Gastroesophageal sphincter (tissue), 3 donors: Measurements from ENCODE around the gene ZSWIM4.

Experiments used
- EP300 ChIP-seq: sonication (generic); formaldehyde crosslinking; IDR thresholded peaks from one replicate; pipeline ENCODE4 v1.6.1; 2017; ENCODE audit warnings: antibody characterized with exemption, mild to moderate bottlenecking
- POLR2AphosphoS5 ChIP-seq: sonication (generic); formaldehyde crosslinking; IDR thresholded peaks from one replicate; pipeline ENCODE4 v1.6.1; 2017; ENCODE audit warnings: antibody characterized with exemption
- TF ChIP-seq, protein P1 (sequence below), 4 experiments: fragments of 200-600 bp in 2 of 4; fragments of 450-650 bp in 2 of 4; sonication (generic) in 1 of 4; IDR thresholded peaks; one replicate each; pipeline ENCODE4 v1.5.1; 2017 to 2019; ENCODE audit warnings: antibody characterized with exemption in 4 of 4, mild to moderate bottlenecking in 2 of 4, moderate library complexity in 2 of 4

DNA sequence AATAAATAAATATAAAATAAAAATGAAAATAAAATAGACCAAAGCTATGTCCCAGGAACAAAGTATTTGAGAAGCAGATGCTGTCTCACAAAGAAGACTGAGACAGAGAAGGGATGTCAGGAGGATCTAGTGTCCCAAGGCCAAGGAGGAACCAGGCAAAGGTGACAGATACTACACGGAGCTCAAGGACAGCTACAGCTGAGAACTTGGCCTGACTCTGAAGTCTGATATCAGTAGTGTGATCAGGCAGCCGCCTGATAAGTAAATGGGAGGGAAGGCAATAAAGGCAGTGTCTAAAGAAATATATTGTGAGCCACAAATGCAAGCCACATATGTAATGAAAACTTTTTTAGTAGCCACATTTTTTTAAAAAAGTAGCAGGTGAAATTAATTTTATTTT is 61.3 kb downstream of the ZSWIM4 start:
- TF ChIP-seq, protein P1, sequence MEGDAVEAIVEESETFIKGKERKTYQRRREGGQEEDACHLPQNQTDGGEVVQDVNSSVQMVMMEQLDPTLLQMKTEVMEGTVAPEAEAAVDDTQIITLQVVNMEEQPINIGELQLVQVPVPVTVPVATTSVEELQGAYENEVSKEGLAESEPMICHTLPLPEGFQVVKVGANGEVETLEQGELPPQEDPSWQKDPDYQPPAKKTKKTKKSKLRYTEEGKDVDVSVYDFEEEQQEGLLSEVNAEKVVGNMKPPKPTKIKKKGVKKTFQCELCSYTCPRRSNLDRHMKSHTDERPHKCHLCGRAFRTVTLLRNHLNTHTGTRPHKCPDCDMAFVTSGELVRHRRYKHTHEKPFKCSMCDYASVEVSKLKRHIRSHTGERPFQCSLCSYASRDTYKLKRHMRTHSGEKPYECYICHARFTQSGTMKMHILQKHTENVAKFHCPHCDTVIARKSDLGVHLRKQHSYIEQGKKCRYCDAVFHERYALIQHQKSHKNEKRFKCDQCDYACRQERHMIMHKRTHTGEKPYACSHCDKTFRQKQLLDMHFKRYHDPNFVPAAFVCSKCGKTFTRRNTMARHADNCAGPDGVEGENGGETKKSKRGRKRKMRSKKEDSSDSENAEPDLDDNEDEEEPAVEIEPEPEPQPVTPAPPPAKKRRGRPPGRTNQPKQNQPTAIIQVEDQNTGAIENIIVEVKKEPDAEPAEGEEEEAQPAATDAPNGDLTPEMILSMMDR (IDR thresholded peaks at IDR 0.05) = no peak
- no peak for TF ChIP-seq EP300
- TF ChIP-seq POLR2AphosphoS5 = no peak
